Colon (tissue), 2 donors: ENCODE results near the gene TRIM16.
A peak's percentile ranks its signal among the peaks of the same experiment; 100 is the strongest.
"Not testable (repeated sequence)": the region's sequence is repeated elsewhere in the genome, so short reads cannot be mapped to it uniquely, and the experiment has no call there.

Experiments
- FAIRE-seq: peaks from 2 replicates; lab custom pipeline; 2012; peaks lifted over from hg19 to GRCh38; lab: Jason Lieb, UNC
- donor health status: control.
- donor health status: control.

TRIM16 gene

DNA sequence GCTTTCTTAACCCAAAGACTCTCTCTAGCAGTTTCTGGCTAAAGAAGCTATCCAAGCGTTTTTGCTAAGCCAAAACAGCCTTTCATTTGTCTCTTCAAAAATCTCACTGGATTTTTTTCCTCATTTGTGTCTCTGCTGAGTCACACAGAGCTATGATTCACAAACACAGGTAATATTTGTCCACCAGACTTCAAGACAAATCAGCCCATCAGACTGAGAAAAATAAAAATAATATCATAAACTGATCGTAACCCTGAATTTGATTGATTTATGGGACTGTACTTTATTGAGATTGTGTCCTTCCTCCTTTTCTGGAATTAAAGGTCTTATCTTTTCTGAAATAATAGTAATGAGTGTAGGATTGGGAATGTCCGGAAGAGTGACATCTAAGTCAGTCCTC, 25.8 kb downstream of the TRIM16 start:
- FAIRE-seq = no peak

DNA sequence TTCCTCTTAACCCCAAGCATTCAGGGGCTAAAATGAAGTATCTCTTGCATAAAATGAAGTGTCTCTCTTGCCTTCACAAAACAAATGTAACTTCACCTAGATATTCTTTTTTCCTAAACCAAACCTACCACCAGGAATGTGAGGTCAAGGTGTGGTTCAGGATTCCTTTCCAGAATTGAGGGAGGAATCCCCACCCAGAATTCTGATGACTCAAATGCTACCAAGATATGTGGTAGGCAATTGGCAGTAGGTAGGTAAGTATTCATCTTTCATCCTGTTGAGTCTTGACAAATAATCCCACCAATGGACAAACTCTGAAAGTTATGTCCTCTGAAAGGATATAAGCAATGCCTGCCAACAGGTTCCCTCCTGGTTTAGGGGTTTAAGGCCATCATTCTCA, 26.2 kb downstream of the TRIM16 start:
- no peak for FAIRE-seq

DNA sequence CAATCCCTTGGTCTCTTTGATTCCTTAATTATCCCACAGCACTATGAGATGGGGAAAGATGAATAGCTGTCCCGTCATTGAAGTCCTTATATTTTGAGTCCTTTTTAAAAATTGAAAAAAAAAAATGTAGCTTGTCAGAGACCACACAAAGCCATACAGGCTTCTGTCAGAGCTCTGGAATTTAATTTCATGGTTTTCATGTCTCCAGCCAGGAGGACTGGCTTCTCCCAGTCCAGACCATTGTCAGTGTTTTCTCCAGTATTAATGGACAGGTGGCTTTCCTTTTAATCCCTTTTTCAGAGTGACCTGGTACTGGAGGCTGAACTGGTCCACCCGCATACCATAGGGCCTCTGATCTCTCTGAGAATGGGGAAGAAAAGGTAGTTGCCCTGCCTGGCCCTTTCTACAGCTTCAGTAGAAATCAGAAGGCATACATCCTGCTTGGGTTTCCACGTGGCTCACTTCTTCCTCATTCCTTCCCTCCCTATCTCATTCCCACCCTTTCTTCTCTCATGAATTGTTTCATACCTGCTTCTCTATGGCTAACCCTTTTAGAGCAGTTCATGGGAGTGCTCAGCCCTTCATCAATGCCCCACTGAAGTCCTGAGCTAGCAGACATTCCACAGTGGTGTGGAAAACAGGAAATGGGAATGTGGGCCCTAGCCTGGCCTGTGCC, 29.1 kb downstream of the TRIM16 start:
- no peak for FAIRE-seq

DNA sequence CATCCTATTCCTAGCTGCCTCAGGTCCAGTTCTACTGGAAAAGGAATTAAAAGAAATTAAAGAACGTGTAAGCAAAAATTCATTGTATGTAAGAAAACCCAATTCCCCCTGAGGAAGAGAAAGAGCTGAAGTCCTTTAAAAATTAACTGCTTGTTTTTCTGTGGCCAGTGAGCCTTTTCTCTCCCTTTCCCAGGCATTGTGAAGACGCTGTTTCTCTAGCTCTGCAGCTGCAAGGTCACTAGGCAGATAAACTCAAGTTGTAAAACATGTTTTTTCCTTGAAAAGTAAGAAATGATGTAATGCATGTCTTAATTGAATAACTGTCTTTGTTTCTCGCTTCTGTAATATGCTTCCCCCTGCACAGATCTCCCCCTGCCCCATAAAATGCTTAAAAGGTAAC, 29.7 kb downstream of the TRIM16 start:
- not testable (repeated sequence) for FAIRE-seq

DNA sequence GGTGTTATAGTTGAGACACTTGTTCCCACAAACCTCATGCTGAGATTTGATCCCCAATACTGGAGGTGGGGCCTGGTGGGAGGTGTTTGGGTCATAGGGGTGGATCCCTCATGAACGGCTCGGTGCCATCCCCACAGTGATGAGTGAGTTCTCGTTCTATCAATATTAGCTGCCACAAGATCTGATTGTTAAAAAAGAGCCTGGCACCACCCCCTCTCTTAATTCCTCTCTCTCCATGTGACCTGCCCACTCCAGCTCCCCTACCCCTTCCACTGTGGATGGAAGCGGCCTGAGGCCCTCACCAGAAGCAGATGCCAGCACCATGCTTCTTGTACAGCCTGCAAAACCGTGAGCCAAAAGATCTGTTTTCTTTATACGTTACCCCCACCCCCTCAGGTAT, 31.2 kb downstream of the TRIM16 start:
- no peak for FAIRE-seq

DNA sequence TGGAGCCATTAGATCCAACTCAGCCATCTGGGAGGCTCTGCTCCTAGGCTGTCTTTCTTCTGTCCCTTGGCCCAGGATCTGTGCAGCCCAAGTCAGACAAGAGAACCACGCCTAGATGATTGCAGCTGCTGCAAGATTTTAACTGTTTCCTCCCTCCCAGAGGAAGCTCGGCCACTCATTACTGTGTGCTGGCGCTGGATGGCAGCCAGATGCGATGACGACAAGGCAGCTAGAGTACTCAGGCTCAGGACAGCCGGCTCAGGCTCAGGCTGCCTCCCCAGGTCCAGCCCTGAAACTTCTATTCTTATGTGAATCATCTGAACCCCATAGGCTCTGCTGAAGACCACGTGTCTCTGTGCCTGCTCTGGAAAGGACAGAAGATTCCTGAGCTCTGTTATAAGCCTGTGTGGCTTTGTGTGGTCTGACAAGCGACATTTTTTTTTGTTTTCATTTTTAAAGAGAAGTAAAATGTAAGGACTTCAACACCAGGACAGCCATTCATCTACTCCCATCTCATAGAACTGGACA, 32.5 kb downstream of the TRIM16 start:
- FAIRE-seq = peak; percentile 28

DNA sequence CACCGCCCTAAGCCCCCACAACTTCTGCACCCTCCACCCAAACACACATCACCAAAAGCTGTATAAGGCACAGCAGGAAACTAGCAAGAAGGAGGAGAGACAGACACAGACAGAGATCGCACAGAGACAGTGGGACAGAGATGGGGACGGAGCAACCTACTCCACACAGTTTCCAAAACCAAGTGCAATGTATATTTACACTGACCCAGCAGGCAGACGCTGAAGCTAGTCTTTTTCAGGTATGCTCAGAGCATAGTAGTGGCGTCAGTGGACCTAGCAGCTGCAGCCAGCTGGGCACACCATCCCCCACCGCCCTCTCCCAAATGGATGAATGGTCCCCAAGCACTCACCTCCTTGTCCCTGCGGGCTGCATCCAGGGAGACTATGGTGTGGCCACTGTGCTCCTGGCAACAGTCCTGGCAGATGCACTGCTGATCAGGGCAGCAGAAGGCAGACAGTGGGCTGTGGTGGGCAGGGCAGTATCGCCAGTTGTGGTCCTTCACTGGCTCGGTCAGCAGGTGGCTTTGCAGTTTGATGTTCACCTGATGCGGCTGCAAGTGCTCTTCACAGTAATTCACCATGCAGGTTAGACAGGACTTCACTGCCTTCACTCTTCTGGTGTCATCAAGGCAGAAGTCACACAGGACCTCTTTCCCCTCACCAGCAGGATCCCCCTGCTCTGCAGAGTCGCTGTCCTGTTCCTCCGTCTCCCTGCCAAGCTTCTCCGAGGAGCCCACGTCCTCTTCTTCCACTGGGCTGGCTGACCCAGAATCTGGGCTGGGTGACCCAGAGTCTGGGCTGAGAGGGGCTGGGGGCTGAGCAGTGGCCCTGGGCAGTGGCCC, 33.1 kb downstream of the TRIM16 start:
- no peak for FAIRE-seq

DNA sequence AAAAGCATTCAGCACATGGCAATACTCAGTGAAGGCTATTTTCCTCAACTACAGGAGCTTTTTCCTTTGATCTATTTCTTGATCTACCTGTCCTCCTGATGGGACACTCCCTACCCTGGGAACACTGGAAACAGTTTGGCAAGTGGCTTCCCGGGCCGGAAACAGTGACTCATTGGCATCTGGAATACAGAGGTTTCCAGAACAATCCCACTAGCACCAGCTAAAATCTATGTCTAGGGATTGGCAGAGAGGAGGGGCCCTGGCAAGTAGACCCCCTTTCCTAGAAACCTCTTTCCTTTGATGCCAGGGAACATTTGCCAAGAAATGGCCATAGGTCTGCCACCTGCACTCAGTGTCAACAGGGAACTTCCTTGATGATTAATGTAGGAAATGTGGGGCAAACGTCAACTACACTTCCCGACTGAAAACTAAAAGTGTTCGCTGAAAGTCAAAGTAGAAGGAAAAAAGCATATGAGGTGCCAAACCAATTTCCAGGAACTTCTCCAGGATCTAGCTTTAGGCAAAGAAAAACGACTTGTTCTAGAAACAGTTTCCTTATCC, 34.2 kb downstream of the TRIM16 start:
- no peak for FAIRE-seq

DNA sequence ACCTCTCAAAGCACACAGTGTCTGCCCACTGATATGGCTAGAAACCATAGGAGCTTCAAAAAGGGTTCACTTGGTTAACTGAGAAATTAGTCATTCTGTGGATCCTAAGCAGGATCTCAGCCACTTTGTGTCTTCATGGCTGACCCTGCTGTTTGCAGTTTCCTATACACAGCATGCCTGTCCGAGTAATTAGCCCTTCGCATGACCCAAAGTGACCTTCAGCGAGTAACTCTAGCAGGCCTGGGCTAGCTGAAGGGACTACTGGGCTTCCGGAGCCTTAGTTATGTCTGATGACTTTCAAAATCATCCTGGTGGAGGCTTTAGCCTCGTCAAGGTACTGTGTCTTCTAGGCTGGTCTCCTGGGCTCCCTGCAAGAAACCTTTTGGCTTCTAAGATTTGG, 35.7 kb downstream of the TRIM16 start:
- FAIRE-seq = no peak

DNA sequence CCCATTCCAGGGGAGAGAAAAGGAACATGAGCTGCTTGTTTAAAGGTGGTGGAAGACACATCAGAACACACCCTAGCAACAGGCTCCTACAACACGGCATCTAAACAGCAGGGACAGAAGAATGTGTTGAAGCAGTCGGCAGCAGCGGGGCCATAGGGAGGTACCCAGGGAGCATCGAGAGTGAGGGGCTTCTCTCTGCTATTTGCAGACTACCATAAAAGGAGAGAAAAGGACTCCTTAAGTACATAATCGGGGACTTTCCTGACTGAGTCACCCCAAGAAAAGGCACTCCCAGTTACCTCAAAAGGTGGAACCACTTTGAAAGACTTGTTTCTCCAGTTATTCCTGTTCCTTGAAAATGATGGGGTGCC, 38.2 kb downstream of the TRIM16 start:
- not testable (repeated sequence) for FAIRE-seq

DNA sequence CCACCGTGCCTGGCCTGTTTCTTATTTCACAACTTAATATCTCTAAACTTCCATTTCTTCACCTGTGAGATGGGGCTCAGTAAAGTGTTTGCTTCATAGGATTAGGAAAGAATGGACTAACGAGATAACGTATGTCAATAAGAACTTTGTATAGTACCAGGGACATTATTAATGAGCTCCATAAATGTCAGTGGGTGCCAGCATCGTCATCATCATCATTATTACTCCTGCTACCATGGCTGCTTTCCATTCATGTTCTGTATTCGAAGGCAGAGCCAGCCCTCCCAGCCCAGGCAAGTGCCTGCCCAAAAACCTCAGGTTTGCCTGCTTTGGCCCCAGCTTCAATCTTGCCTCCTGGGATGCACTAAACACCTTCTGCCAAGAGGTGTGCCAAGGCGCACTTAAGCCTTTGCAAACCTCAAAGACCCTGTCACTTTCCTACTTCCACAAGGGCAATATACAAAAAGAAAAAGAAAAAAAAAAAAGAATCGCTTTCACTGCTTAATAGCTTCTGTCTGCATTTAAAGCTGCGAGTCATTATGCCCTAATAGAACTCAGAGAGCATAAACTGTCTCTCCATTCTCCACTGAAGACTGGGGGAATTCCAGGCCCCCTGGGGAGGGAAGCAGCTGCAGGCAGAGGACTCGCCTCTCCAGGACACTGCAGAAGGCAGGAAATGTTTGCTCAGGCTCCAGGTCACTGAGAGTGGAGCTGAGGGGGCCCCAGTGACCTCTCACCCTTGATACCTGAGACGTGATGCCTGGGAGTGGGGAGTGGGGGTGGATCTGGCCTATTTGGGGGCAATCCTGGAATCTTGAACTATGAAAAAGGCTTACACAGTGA, 38.8 kb downstream of the TRIM16 start:
- FAIRE-seq = not testable (repeated sequence)

DNA sequence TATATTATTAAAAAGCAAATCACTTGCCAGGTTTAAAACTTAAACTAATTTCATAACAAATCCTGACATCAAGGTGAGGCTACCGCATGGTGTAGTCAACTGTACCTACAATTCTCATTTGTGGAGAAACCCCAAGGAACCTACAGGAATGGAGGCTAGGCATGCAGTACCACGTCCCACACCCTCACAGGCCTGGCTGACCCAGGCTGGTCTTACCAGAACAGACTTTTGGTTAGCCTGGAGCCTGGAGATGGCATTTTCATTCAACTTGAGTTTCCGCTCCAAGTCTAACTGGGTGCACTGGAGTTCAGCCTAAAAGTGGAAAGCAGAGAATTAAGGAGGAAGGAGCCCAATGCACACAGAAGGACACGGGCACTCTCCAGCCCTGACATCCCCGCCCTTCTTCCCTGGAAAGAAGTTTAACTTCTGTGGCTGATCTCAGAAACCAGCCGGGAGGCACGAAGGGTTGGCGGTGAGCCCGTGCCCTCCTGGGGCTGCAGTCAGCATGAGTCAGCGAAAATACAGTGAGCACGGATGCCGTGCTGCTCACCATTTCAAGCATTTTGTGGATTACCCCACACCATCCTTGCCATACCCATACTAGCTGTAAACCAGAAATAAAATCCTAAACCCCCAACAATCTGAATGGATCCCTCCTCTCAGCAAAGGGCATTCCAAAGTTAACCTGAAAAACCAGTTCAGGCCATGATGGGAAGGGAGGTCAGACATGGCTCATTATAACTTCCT, 41.4 kb downstream of the TRIM16 start:
- FAIRE-seq = not testable (repeated sequence)

DNA sequence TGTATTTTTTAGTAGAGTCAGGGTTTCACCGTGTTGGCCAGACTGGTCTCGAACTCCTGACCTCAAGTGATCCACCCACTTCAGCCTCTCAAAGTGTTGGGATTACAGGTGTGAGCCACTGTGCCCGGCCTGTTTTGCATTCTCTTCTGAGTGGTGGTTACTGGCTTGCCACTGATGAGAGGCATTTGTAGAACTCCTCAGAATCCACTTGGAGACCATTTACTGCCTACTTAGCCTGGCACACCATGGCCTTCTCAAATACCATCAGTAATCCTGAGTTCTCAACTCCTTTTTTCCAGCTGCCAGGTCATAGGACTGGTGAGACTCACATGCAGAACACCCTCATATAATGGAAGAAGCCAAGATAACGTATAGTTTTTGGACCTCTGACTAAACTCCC, 42.1 kb downstream of the TRIM16 start:
- not testable (repeated sequence) for FAIRE-seq

DNA sequence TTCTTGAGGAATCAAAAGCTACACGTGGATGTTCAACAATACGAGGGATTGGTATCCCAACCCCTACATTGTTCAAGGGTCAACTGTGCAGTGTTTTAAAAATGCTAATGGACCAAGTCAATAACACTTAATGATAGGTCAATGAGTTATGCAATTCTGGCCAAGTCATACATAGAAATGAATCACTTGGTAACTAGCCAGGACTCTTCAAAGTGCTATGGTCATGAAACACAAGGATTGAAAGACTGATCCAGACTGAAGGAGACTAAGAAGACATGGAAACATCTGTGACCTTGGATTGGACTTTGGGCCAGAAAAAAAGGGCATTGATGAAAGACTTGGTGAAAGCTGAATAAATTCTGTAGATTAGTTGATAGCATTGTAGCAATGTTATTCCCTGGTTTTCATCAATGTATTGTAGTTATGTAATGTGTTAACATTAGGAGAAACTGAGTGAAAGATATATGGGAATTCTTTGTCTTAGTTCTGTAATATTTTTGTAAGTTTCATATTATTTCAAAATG, 53.1 kb downstream of the TRIM16 start:
- not testable (repeated sequence) for FAIRE-seq

DNA sequence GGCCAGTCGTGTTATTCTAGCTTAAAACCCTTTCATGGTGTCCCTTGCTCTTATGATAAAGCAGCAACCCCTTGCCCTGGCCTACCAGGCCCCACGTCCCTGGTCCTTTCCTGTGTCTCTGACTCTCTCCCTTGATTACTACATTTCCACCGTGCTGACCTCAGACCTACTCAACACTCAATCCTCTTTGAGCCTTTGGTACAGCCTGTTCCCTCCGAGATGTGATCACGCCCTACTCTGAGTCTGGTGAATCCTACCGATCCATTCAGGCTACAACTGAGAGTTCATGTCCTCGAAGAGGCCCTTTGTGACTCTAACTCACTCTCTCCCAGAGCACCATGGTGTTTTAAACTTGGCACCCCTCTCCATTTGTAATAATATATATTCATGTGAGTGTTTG, 54.1 kb downstream of the TRIM16 start:
- not testable (repeated sequence) for FAIRE-seq

DNA sequence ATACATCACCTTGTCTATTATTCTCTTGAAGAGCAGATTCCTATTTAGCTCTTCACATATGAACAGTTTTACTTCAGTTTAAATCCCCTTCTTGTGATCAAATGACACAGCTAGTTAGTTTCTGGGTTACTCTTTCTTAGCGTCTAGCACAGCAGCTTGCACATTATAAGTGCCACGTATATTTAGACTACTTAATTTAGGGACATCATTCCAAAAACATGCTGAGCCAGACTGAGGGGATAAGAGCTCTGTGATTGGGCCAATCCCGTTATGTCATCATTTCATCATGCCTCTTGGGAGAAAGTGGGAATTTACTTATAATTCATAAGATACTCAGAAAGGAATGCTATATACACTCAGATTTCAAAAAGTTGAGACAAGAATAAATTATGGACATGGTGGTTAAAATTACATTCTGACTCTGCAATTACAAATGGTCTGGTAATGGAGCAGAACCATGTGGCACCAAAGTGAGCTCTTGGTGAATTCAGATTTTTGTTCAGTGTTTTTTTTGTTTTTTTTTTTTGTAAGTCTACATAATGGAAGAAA, 60.4 kb downstream of the TRIM16 start:
- not testable (repeated sequence) for FAIRE-seq

DNA sequence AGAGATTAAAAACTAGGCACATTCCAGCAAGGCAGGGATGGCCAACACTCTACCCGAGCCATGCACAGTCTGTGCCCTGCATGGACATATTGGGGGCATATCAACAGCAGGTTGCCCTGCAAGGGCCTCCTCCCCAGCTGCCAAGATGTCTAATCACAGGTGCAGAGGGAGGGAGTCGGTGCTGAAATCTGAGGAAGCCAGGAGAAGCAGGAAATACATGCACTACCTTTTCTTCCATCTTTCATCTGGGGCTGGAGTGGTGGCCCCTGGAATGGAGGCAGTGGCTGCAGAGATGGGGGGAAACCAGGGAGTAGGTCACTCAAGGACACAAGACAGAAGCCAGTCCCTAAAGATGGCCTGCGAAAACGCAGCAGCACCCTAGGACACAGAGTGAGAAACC, 60.9 kb downstream of the TRIM16 start:
- not testable (repeated sequence) for FAIRE-seq

DNA sequence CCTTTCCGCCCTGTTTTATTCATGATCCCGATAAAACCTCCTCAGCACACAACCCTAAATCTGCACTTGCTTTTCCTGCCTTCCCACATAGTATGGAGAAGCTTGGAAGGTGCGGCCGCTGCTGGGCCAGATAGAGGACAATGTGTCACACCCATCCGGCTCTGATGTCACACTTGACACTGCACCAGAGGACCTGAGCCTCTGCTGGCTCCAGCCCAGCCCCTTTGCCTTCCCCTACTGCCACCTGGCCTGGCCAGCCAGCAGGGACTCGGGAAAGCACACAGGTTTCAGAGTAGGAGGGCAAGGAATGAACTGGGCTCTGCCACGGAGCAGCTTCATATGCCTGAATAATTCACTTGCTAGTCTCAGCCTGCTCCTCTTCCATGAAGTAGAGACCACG, 62.0 kb downstream of the TRIM16 start:
- FAIRE-seq = not testable (repeated sequence)

DNA sequence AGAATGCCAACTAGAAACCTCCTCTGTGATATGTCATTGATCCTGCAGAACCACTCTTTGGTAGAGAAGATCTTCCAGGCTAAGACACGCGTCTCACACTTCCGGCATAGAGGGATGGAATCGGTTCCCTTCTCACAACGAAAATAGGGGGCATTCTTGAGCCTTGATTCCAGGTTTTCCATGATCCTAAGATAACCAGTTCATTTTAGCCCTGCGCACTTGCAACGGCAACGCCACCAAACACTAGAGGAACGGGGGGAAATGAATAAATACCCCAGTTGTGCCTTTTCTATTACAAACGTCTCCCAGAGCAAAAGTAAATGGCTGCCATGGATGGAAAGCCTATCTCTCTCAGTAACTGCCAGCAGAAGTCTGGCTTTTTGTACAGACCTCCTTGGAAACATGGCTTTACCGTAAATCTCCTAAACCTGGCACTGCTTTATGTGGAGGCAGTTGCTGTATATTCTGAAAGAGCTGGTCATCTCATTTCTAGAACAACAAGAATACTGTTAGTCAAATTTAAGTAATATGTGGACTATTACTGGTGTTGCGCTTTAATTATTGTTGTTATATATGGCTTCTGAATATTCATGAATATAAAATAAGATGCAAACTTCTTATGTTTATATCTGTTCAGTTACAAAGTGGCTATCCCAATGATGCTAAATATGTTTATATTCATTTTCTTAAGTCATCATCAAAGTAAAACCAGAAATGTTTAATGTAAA, 64.6 kb downstream of the TRIM16 start, which contains the start of gene FBXW10B:
FBXW10B (minus strand) TSS at position 374 of the 728 bp plus-strand sequence; CDS start at position 182, 192 bp downstream.
- FAIRE-seq = not testable (repeated sequence)

DNA sequence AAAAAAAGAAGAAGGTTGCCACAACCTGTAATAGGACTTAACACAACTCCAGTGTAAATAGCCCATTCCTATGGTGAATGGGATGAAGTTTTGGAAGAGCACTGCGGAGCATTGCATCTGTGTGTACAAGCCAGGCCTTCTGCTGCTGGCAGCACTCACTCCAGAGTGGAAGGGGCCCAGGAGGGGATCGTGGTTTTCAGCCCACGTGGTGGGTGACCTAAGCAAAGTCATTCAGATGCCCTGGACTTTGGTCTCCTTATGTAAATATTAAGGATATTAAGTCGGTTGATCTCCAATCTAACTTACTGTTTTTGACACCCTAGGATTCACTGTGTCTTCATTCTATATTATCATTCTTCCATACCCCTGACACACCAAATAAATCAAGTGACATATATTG, 67.3 kb downstream of the TRIM16 start:
- not testable (repeated sequence) for FAIRE-seq
